ENCODE results near the gene ADAMTS12.
"Not testable (repeated sequence)": the region's sequence is repeated elsewhere in the genome, so short reads cannot be mapped to it uniquely, and the experiment has no call there.

ADAMTS12 gene

GRCh38 chr5:33539790-33540189, 352.0 kb downstream of the ADAMTS12 start:
- H2BK120ac ChIP-seq (ENCODE audit: low read depth, low read length); H3K4me3 ChIP-seq (ENCODE audit: low read length in 2 of 2); H2BK12ac ChIP-seq (ENCODE audit: low read length); H2AK5ac ChIP-seq (ENCODE audit: low read depth, low read length); H3K4me2 ChIP-seq (ENCODE audit: insufficient read depth, low read length, poor library complexity, severe bottlenecking); H3K79me1 ChIP-seq (ENCODE audit: low read depth, low read length); H3K4ac ChIP-seq (ENCODE audit: low read length); H2BK5ac ChIP-seq (ENCODE audit: low read length); H2AFZ ChIP-seq (ENCODE audit: low read length); H3K9me3 ChIP-seq (replicated peaks in 1 of 2; ENCODE audit: control insufficient read depth in 2 of 2, insufficient read depth in 1 of 2, low read depth in 1 of 2, low read length in 2 of 2); DNase-seq (ENCODE audit: low spot score); H3K4me1 ChIP-seq (ENCODE audit: control insufficient read depth in 2 of 2, insufficient read depth in 1 of 2, low read depth in 1 of 2, low read length in 2 of 2); H3K14ac ChIP-seq (ENCODE audit: low read length); H3K23ac ChIP-seq (ENCODE audit: low read depth, low read length, poor library complexity); H3K27ac ChIP-seq (replicated peaks; ENCODE audit: low read length); H2BK15ac ChIP-seq (ENCODE audit: low read length); H3K18ac ChIP-seq (ENCODE audit: low read length); H3K9ac ChIP-seq (ENCODE audit: low read depth, low read length, poor library complexity); H3K27me3 ChIP-seq (ENCODE audit: control insufficient read depth in 3 of 3, insufficient read depth in 3 of 3, low read depth in 1 of 3, low read length in 3 of 3): not testable (repeated sequence)
- Histone ChIP-seq H4K91ac (ENCODE audit: low read depth, low read length, poor library complexity) (peak overlapping the region; percentile 89), H4K8ac (ENCODE audit: low read depth, low read length) (peak overlapping the region; percentile 30), H3K36me3 (replicated peaks in 1 of 2; ENCODE audit: control insufficient read depth in 2 of 2, insufficient read depth in 2 of 2, low read length in 2 of 2) (peaks cover 0 to 12% of the 10 kb centered on the region in 2 donors)
- no CpG with 5 or more reads among the region's 10 CpGs for WGBS, 2 donors (ENCODE audit: extremely low coverage in 2 of 2, insufficient read length in 2 of 2, insufficient replicate concordance in 1 of 2)

GRCh38 chr5:33539212-33539611, 352.6 kb downstream of the ADAMTS12 start:
- Histone ChIP-seq H3K36me3 (replicated peaks in 1 of 2; ENCODE audit: control insufficient read depth in 2 of 2, insufficient read depth in 2 of 2, low read length in 2 of 2) (peaks cover 0 to 18% of the 10 kb centered on the region in 2 donors), H2BK5ac (ENCODE audit: low read length) (no peak overlapping the region), H4K91ac (ENCODE audit: low read depth, low read length, poor library complexity) (no peak overlapping the region), H3K4ac (ENCODE audit: low read length) (no peak overlapping the region), H2BK120ac (ENCODE audit: low read depth, low read length) (no peak overlapping the region), H3K18ac (ENCODE audit: low read length) (no peak overlapping the region), H2BK15ac (ENCODE audit: low read length) (no peak overlapping the region), H2AK5ac (ENCODE audit: low read depth, low read length) (no peak overlapping the region), H3K9ac (ENCODE audit: low read depth, low read length, poor library complexity) (no peak overlapping the region), H4K8ac (ENCODE audit: low read depth, low read length) (no peak overlapping the region), H3K4me3 (ENCODE audit: low read length in 2 of 2) (no peak overlapping the region), H3K23ac (ENCODE audit: low read depth, low read length, poor library complexity) (no peak overlapping the region), H3K9me3 (replicated peaks in 1 of 2; ENCODE audit: control insufficient read depth in 2 of 2, insufficient read depth in 1 of 2, low read depth in 1 of 2, low read length in 2 of 2) (peaks cover 0 to 2% of the 10 kb centered on the region in 2 donors), H3K14ac (ENCODE audit: low read length) (no peak overlapping the region), H3K27me3 (ENCODE audit: control insufficient read depth in 3 of 3, insufficient read depth in 3 of 3, low read depth in 1 of 3, low read length in 3 of 3) (no peaks in the 10 kb centered on the region), H3K27ac (replicated peaks; ENCODE audit: low read length) (no peak overlapping the region), H3K4me1 (ENCODE audit: control insufficient read depth in 2 of 2, insufficient read depth in 1 of 2, low read depth in 1 of 2, low read length in 2 of 2) (no peaks in the 10 kb centered on the region), H2AFZ (ENCODE audit: low read length) (no peak overlapping the region), H3K4me2 (ENCODE audit: insufficient read depth, low read length, poor library complexity, severe bottlenecking) (no peak overlapping the region), H3K79me1 (ENCODE audit: low read depth, low read length) (no peaks in the 10 kb centered on the region), H2BK12ac (ENCODE audit: low read length) (no peak overlapping the region)
- WGBS, 2 donors (ENCODE audit: extremely low coverage in 2 of 2, insufficient read length in 2 of 2, insufficient replicate concordance in 1 of 2), result no CpG with 5 or more reads among the region's 1 CpG
- no peak for DNase-seq (ENCODE audit: low spot score)

GRCh38 chr5:33538201-33538600, 353.6 kb downstream of the ADAMTS12 start:
- no peak overlapping the region for H3K23ac ChIP-seq (ENCODE audit: low read depth, low read length, poor library complexity)
- no peak overlapping the region for H4K91ac ChIP-seq (ENCODE audit: low read depth, low read length, poor library complexity)
- H3K4me2 ChIP-seq (ENCODE audit: insufficient read depth, low read length, poor library complexity, severe bottlenecking), result no peak overlapping the region
- no peaks in the 10 kb centered on the region for H3K79me1 ChIP-seq (ENCODE audit: low read depth, low read length)
- H3K4me1 ChIP-seq (ENCODE audit: control insufficient read depth in 2 of 2, insufficient read depth in 1 of 2, low read depth in 1 of 2, low read length in 2 of 2), result no peaks in the 10 kb centered on the region
- H2BK15ac ChIP-seq (ENCODE audit: low read length), result no peak overlapping the region
- H3K27me3 ChIP-seq (ENCODE audit: control insufficient read depth in 3 of 3, insufficient read depth in 3 of 3, low read depth in 1 of 3, low read length in 3 of 3), result no peaks in the 10 kb centered on the region
- H3K36me3 ChIP-seq (replicated peaks in 1 of 2; ENCODE audit: control insufficient read depth in 2 of 2, insufficient read depth in 2 of 2, low read length in 2 of 2), result peaks cover 0 to 28% of the 10 kb centered on the region in 2 donors
- H2AK5ac ChIP-seq (ENCODE audit: low read depth, low read length), result no peak overlapping the region
- no peak overlapping the region for H2BK12ac ChIP-seq (ENCODE audit: low read length)
- H4K8ac ChIP-seq (ENCODE audit: low read depth, low read length), result no peak overlapping the region
- WGBS, 2 donors (ENCODE audit: extremely low coverage in 2 of 2, insufficient read length in 2 of 2, insufficient replicate concordance in 1 of 2), result no CpG with 5 or more reads among the region's 2 CpGs
- no peak overlapping the region for H2BK5ac ChIP-seq (ENCODE audit: low read length)
- no peak overlapping the region for H3K9ac ChIP-seq (ENCODE audit: low read depth, low read length, poor library complexity)
- H3K27ac ChIP-seq (replicated peaks; ENCODE audit: low read length), result no peak overlapping the region
- no peak overlapping the region for H3K4me3 ChIP-seq (ENCODE audit: low read length in 2 of 2)
- no peak for DNase-seq (ENCODE audit: low spot score)
- no peak overlapping the region for H3K4ac ChIP-seq (ENCODE audit: low read length)
- H3K9me3 ChIP-seq (replicated peaks in 1 of 2; ENCODE audit: control insufficient read depth in 2 of 2, insufficient read depth in 1 of 2, low read depth in 1 of 2, low read length in 2 of 2), result peaks cover 0 to 2% of the 10 kb centered on the region in 2 donors
- H2AFZ ChIP-seq (ENCODE audit: low read length), result no peak overlapping the region
- H3K18ac ChIP-seq (ENCODE audit: low read length), result no peak overlapping the region
- no peak overlapping the region for H3K14ac ChIP-seq (ENCODE audit: low read length)
- H2BK120ac ChIP-seq (ENCODE audit: low read depth, low read length), result no peak overlapping the region

GRCh38 chr5:33537240-33537639, 354.6 kb downstream of the ADAMTS12 start:
- WGBS, 2 donors (ENCODE audit: extremely low coverage in 2 of 2, insufficient read length in 2 of 2, insufficient replicate concordance in 1 of 2), result no CpG with 5 or more reads among the region's 1 CpG
- Histone ChIP-seq H4K8ac (ENCODE audit: low read depth, low read length) (no peak overlapping the region), H4K91ac (ENCODE audit: low read depth, low read length, poor library complexity) (no peak overlapping the region), H3K18ac (ENCODE audit: low read length) (no peak overlapping the region), H2AFZ (ENCODE audit: low read length) (no peak overlapping the region), H2BK120ac (ENCODE audit: low read depth, low read length) (no peak overlapping the region), H3K23ac (ENCODE audit: low read depth, low read length, poor library complexity) (no peak overlapping the region), H3K4ac (ENCODE audit: low read length) (no peak overlapping the region), H3K36me3 (replicated peaks in 1 of 2; ENCODE audit: control insufficient read depth in 2 of 2, insufficient read depth in 2 of 2, low read length in 2 of 2) (peaks cover 0 to 38% of the 10 kb centered on the region in 2 donors), H2BK5ac (ENCODE audit: low read length) (no peak overlapping the region), H3K79me1 (ENCODE audit: low read depth, low read length) (no peaks in the 10 kb centered on the region), H2AK5ac (ENCODE audit: low read depth, low read length) (no peak overlapping the region), H2BK12ac (ENCODE audit: low read length) (no peak overlapping the region), H3K4me2 (ENCODE audit: insufficient read depth, low read length, poor library complexity, severe bottlenecking) (no peak overlapping the region), H3K4me1 (ENCODE audit: control insufficient read depth in 2 of 2, insufficient read depth in 1 of 2, low read depth in 1 of 2, low read length in 2 of 2) (no peaks in the 10 kb centered on the region), H3K27me3 (ENCODE audit: control insufficient read depth in 3 of 3, insufficient read depth in 3 of 3, low read depth in 1 of 3, low read length in 3 of 3) (no peaks in the 10 kb centered on the region), H3K9ac (ENCODE audit: low read depth, low read length, poor library complexity) (no peak overlapping the region), H3K4me3 (ENCODE audit: low read length in 2 of 2) (no peak overlapping the region), H3K14ac (ENCODE audit: low read length) (no peak overlapping the region), H3K9me3 (replicated peaks in 1 of 2; ENCODE audit: control insufficient read depth in 2 of 2, insufficient read depth in 1 of 2, low read depth in 1 of 2, low read length in 2 of 2) (peaks cover 0 to 2% of the 10 kb centered on the region in 2 donors), H3K27ac (replicated peaks; ENCODE audit: low read length) (no peak overlapping the region), H2BK15ac (ENCODE audit: low read length) (no peak overlapping the region)
- DNase-seq (ENCODE audit: low spot score), result no peak
